Anterior cingulate cortex (tissue), 58 donors: ENCODE results near the gene ADCY4.
"Not testable (repeated sequence)": the region's sequence is repeated elsewhere in the genome, so short reads cannot be mapped to it uniquely, and the experiment has no call there.

Experiments used
- DNase-seq, 58 donors: peaks; one replicate each; lab custom pipeline; 2025; lab: John Stamatoyannopoulos, UW

The ADCY4 gene

GRCh38 chr14:24334431-24335291, at the start of gene ADCY4:
Gene ADCY4 (minus strand): TSS chr14:24335071. CDS start chr14:24334652, 419 bp downstream.
- no peak for DNase-seq

DNA sequence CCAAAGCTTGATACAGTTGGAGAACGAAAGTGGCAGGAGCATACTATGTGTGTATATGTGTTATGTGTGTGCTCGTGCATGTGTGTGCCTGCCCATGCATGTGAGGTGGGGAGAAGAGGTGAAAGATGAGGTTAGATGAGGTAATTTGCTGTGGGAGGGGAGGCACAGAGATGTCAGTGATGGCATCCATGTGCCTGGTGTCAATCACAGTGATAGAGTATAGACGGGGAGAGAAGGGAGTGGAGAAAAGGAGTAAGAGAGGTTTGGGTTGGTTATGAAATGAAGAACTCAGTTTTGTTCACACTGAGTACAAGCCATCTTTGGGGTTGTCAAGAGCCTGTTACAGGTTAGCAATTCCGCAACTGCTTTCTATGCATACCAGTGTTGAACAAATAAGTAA, 49.3 kb upstream of the ADCY4 start:
- no peak for DNase-seq

DNA sequence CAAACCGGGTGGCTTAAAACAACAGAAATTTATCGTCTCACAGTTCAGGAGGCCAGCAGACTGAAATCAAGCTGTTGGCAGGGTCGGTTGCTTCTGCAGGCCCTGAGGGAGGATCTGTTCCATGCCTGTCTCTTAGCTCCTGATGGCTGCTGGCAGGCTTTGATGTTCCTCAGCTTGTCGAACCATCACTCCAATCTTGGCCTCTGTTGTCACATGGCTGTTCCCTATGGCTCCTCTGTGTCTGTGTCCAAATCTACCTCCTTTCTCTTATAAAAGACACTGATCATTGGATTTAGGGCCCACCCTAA, 47.1 kb upstream of the ADCY4 start:
- no peak for DNase-seq

- no peak for DNase-seq
Observed at GRCh38 chr14:24381363-24382063, 46.6 kb upstream of the ADCY4 start.

GRCh38 chr14:24379907-24380730, 45.2 kb upstream of the ADCY4 start:
- DNase-seq: no peak

DNA sequence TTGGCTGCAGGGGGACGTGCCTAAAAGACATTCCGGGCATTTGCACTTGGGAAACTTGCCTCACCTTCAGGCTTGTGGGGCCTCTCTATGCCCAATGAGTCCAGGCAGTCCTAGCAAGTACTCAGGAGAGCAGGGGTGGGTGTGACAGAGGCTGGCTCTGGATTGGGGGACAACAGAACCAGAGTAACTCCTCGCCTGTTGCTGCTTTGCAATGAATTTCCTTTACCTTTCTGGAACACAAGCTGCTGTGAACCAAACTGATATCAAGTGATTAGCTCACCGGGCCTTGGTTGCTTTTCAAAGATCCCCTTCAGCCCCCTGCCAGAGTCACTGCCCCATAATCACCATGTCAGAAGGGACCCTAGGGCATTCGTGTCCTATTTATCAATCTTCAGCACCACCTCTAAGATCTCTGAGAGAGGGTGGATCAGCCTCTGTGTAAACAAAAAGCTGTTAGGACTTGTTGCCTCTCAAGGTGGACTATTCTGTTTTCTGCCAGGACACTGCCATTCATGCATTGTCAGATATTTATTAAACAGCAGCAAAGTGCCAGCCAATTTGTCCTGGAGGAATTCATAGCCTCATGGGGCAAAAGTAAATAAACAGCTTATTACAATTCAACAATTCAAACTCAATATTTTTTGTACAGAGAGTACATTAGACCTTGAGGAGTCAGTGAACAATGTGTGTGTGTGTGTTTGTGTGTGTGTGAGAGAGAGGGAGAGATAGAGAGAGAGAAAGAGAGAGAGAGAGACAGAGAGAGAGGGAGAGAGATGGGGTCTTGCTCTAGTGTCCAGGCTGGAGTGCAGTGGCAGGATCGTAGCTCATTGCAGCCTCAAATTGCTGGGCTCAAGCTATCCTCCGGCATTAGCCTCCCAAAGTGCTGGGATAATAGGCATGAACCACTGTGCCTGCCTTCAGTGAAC, 44.4 kb upstream of the ADCY4 start:
- no peak for DNase-seq

DNA sequence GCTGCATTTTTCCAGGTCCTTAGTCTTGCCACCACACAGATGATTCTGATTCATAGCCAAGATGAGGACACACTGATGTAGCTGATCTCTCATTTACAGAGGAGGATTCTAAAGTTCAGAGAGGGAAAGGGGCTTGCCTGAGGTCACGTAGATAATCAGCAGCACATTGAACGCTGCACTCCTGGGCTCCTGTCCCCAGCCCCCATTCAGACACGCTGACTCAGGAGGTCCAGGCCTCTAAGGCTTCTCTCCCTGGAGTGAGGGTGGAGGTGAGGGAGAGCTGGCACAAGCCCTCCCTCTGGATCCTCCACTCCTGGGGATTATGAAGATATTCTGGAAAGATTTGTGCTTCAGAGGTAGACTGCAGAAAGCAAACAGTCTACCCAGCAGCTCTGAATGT, 43.5 kb upstream of the ADCY4 start:
- no peak for DNase-seq

GRCh38 chr14:24377657-24378056, 42.8 kb upstream of the ADCY4 start:
- DNase-seq: no peak

DNA sequence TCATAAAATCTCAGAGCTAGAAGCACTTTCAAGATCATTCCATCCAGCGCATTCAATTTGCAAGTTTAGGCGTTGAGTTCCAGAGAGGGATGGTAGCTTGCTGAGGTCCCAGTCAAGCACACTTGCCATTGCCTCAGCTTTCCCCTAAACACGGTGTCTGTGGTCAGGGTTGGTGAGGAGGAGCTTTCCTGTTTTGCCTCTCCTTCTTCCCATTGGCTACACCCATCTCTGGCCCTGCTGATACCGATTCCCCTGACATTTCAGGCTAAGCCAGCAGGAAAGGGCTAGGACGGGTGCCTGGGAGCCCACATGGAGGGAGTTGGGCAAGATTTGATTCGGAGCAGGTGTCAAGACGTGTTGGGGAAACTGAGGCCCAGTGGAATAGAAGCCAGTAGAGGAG, 42.3 kb upstream of the ADCY4 start:
- DNase-seq: no peak

- DNase-seq: no peak
Observed at GRCh38 chr14:24376448-24377070, 41.7 kb upstream of the ADCY4 start.

DNA sequence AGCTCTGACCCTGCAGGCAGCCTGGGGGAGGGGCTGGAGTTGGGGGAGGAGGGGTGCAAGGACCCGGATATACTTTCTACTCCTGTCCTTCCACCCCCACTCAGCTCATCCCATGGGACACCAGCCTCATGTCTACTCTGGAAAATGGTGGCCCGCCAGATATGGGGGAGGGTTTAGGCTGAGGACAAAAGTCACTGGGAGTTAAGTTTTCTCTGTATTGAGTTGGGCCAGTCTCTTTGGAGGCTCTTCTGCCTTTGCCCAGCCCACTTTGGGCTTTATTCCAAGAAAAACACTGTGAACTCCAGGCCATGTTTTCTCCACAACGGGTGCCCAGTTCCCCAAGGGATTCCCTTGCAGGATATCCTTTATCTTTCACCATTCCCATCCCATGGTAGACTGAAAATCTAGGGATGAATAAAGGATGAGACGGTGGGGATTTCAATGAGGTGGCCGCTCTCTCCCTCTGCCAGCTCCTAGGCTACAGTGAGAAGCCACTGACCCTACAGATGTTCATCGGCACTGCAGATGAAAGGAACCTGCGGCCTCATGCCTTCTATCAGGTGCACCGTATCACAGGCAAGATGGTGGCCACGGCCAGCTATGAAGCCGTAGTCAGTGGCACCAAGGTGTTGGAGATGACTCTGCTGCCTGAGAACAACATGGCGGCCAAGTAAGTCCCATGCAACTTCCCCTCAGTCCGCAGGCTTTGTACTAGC, 38.0 kb upstream of the ADCY4 start:
- DNase-seq: no peak

GRCh38 chr14:24371605-24372004, 36.7 kb upstream of the ADCY4 start:
- DNase-seq: not testable (repeated sequence)

DNA sequence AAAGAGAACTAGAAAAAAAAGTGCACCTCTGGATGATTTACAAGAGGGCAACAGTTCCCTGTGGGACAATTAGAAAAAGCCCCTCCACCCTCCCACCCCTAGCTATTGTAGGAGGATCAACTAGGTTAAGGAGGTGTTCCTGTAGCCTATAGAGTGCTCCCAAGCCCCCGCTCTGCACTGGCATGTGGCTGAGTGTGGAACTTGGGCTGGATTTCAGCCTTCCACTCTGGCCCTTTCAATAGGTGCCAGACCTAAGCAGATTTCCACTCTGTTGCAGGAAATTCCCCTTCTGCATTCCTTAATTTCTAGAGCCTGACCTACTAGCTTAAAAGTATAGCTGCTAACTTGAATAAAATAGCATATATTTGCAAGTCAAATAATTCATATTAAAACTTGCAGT, 35.9 kb upstream of the ADCY4 start:
- DNase-seq: no peak

GRCh38 chr14:24369907-24370687, 35.2 kb upstream of the ADCY4 start:
- no peak for DNase-seq

GRCh38 chr14:24369463-24369862, 34.6 kb upstream of the ADCY4 start:
- no peak for DNase-seq

DNA sequence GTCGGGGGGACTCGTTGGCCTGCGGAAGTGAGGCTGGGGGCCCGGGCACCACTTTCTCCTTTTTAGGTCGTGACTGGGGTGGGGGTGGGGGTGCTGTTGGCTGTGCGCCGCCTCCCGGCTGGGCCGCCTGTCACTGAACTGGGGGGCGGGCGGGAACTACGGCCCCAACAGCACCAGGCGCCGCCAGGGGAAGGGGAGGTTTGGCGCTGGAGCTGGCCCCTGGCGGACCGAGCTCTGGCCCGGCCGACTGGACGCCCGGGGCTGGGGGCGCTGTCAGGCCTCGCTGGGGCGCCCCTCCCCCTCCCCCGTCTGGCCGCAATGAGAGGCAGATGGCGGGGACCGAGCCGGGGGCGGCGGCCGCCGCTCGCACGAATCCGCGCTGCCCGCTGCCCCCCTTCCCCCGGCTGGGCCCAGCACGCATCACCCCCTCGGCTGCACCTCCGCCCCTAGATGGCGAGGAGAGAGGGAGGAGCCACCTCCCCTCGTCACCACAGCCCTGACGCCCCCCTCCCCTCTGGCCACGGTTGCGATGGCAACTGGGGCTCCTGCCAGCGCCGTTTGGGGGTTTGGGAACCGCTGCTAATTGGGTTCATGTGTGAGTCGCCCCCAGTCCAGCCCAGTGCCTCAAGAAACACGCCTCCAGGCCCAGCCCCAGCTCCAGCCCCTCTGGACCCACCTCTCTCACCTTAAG, 33.8 kb upstream of the ADCY4 start:
- DNase-seq: peak in 43 of 58 donors; percentile 7 to 75 (median 32)

- peak in 1 of 58 donors; percentile 67 for DNase-seq
Observed at GRCh38 chr14:24368212-24368561, 33.3 kb upstream of the ADCY4 start.
